Kidney epithelial cell (primary cell): ENCODE results near the gene RAB22A. TPM values are rescaled to one million over a fixed set of nuclear protein-coding genes. Genes with fewer than 3 reads are reported as not detected.

Source experiments
- DNase-seq: peaks from one replicate; pipeline ENCODE4 v3.0.0-alpha.2; 2010; ENCODE audit warnings: low read depth
- H3K27me3 ChIP-seq: 2 replicates; pipeline ENCODE4 v1.6.0; 2011; ENCODE audit warnings: low read length; ENCODE audit not compliant: control insufficient read depth, insufficient read depth
- H3K36me3 ChIP-seq: 2 replicates; pipeline ENCODE4 v1.5.1; 2011; ENCODE audit warnings: low read length; ENCODE audit not compliant: control insufficient read depth, insufficient read depth
- H3K4me3 ChIP-seq: 2 replicates; pipeline ENCODE4 v1.5.1; 2011; ENCODE audit warnings: low read depth, mild to moderate bottlenecking, control low read depth, low read length
- total RNA-seq: library from RNA; depleted of rRNA; stranded (reverse); fragments of >200 nt; gene quantifications from 2 replicates; pipeline ENCODE4 v1.2.3, GENCODE V29; 2015
- TF ChIP-seq, protein P1 (sequence below): IDR thresholded peaks from 2 replicates; pipeline ENCODE4 v1.5.1; 2011; ENCODE audit warnings: mild to moderate bottlenecking, moderate library complexity, low read length, control low read depth, inconsistent platforms; ENCODE audit not compliant: insufficient read depth, poor library complexity, severe bottlenecking

Gene RAB22A
- total RNA-seq, 1 donor from 2014 or later = 23.3 TPM

DNA sequence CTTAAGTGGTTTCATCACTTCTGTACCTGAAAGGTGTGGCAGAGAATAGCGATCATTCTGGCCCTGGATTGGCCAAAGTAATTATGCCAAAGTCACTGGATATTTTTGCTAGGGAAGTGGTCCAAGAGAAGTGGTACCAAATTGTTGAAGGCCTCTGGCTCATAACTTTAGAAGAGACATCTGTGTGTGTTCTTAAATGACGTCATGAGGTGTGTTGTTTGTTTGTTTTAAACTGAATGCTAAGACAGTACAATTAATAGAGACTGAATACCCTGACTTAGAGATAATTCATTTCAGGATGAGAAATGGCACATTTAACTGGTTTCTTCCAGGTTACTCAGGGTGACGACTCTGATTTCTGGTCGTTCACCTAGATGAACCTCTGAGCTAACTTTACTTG, 82.8 kb downstream of the RAB22A start:
- TF ChIP-seq, protein P1, sequence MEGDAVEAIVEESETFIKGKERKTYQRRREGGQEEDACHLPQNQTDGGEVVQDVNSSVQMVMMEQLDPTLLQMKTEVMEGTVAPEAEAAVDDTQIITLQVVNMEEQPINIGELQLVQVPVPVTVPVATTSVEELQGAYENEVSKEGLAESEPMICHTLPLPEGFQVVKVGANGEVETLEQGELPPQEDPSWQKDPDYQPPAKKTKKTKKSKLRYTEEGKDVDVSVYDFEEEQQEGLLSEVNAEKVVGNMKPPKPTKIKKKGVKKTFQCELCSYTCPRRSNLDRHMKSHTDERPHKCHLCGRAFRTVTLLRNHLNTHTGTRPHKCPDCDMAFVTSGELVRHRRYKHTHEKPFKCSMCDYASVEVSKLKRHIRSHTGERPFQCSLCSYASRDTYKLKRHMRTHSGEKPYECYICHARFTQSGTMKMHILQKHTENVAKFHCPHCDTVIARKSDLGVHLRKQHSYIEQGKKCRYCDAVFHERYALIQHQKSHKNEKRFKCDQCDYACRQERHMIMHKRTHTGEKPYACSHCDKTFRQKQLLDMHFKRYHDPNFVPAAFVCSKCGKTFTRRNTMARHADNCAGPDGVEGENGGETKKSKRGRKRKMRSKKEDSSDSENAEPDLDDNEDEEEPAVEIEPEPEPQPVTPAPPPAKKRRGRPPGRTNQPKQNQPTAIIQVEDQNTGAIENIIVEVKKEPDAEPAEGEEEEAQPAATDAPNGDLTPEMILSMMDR = no peak
- Histone ChIP-seq H3K4me3 (no peak overlapping the region), H3K36me3 (no peaks in the 10 kb centered on the region), H3K27me3 (no peaks in the 10 kb centered on the region)
- no peak for DNase-seq

DNA sequence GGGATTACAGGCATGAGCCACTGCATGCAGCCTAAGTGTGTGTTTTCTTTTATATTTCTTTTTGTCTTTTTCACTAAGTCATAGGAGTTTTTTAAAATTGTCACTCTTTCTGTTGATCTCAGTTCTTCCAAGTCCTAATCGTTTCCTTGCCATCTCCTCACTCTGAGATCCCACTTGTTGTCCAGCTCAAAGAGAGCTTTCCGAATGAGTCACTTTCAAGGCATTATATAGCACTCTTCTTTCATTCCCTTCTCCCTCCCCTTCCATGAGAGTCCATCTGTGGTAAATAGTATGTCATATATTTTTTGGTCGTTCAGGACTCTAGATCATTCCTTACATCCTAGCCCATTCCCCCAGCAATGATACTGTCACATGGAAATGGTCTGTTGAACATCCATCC, 83.8 kb downstream of the RAB22A start:
- no peak for DNase-seq
- TF ChIP-seq, protein P1 = no peak

DNA sequence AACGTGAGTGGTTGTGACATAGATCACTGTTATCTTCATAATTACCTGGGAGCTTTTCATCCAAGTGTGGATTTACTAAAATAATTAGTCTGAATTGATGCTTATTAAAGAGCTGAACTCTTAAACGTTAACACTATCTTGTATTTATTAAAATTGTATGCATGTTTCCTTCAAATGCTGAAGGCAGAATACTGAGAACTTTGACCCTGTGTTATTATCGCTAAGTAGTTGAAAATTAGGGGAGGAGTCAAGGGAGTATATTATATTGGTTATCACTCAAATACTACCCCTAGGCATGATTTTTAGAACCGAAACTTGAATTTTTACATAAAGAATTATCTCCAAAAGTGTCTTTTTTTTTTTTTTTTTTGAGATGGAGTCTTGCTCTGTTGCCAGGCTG, 85.3 kb downstream of the RAB22A start:
- TF ChIP-seq, protein P1 = no peak
- no peak overlapping the region for H3K4me3 ChIP-seq
- DNase-seq = no peak
- no peaks in the 10 kb centered on the region for H3K27me3 ChIP-seq
- no peaks in the 10 kb centered on the region for H3K36me3 ChIP-seq

More for the DNA sequence above, 83.8 kb downstream of the RAB22A start:
- H3K4me3 ChIP-seq = no peak overlapping the region
- no peaks in the 10 kb centered on the region for H3K27me3 ChIP-seq
- H3K36me3 ChIP-seq = no peaks in the 10 kb centered on the region

DNA sequence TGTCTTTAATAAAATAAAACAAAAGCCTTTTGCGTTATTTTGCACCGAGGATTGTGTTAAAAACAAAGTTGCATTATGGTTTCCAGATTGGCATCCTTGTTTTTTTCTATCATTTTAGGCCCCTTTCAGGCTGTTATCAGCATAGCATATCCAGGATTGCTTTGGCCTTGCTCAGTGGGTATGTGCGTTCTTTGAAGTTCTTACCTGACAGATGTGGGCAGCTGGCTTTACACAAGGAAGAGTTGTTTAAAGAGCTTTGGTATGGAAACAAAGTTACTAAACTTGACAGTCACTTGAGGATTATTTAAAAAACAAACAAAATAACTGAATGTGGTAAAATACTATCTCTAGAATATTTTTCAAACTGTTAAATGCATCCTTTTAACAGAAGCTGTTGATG, 86.1 kb downstream of the RAB22A start:
- TF ChIP-seq, protein P1 = no peak
- DNase-seq = no peak
- H3K36me3 ChIP-seq = no peaks in the 10 kb centered on the region
- H3K27me3 ChIP-seq = no peaks in the 10 kb centered on the region
- no peak overlapping the region for H3K4me3 ChIP-seq

DNA sequence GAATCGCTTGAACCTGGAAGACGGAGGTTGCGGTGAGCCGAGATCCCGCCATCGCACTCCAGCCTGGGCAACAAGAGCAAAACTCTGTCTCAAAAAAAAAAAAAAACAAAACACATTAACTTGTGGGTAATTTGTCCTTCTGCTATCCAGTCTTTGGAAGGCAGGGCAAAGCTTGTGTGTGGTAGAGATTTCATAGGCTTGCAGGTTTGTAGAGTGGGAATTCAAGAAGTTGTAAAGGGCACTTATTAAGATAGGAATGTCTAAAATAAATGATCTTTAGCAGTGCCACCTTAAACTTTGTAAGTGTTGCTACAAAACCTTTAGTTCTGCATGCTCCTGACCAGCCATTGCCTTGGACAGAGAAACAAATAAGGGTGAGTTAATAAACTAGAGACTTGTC, 87.9 kb downstream of the RAB22A start:
- no peak for DNase-seq
- TF ChIP-seq, protein P1 = no peak
- H3K4me3 ChIP-seq = no peak overlapping the region
- no peaks in the 10 kb centered on the region for H3K27me3 ChIP-seq
- no peaks in the 10 kb centered on the region for H3K36me3 ChIP-seq

DNA sequence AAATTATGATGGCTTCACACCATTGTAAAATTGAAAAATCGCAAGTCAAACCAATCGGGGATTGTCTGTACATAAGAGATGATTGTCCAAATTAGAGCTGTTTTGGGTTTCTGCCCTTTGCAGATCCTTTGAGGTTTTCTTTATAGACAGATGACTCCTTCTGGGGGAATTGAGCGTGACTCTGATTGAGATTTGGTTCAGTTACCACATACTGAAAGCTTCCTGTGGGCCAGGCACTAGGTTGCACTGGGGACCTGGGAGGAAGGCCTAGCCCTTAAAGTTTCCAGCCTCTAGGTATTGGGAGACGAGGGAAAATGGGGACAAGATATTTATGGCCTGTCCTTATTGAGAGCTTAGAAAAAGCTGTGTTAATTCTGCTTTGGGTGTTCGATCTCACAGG, 88.7 kb downstream of the RAB22A start:
- no peak overlapping the region for H3K4me3 ChIP-seq
- no peak for DNase-seq
- no peaks in the 10 kb centered on the region for H3K27me3 ChIP-seq
- TF ChIP-seq, protein P1 = no peak
- H3K36me3 ChIP-seq = no peaks in the 10 kb centered on the region
